ENCODE results near the gene TSPEAR. TPM values are rescaled to one million over a fixed set of nuclear protein-coding genes. Genes with fewer than 3 reads are reported as not detected.

TSPEAR gene
- total RNA-seq, 4 donors from 2014 or later: not detected

DNA sequence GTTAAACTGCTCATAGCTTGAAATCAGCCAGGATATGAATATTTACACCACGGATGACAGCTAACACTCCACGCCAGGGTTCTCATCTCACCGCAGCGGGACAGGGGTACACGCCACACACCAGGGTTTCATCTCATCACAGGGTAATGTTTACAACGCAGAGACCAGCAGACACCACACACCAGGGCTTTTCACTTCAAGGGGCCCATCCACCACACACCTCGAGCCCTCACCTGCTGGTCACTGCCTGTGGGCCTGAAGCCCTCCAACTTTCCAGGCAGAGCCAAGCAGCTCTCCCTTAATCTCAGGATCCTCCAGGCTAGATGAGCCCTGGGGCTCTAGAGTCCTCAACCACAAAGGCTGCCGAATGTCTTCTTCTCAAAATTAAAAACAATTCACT, 15.7 kb downstream of the TSPEAR start:
- Histone ChIP-seq H3K9me3 (peaks cover 10% of the 10 kb centered on the region in 2 donors), H3K27ac (no peak overlapping the region), H3K27me3 (peaks cover 70% of the 10 kb centered on the region), H3K36me3 (no peaks in the 10 kb centered on the region), H3K4me1 (no peaks in the 10 kb centered on the region), H3K4me3 (no peak overlapping the region)
- 90% methylated on average over 8 of the region's 8 CpGs; no CpG with 5 or more reads in 1 of the 2 donors for WGBS, 2 donors (ENCODE audit: low coverage in 1 of 2)
- no peak for DNase-seq
- intact Hi-C loops (cut with DNase I; ENCODE audit: low total_unique reads): no loop called here
- in situ Hi-C loops (cut with MboI; ENCODE audit: low pct_ligation_motif_present in 1 of 4, low pct_unique_long_range_greater_than_20kb in 1 of 4, low sequenced_read_pairs in 3 of 4): loop anchor here in 2 of 4 donors (25.0 kb wide), 1 partner anchor 108 kb away; the partner anchor contains the start of genes KRTAP10-5 (in 2 of the 2) and KRTAP10-6 (in 2 of the 2)
- TF ChIP-seq POLR2A (IDR thresholded peaks at IDR 0.05) (no peak), POLR2AphosphoS5 (IDR thresholded peaks at IDR 0.05) (no peak), EP300 (IDR thresholded peaks at IDR 0.05; ENCODE audit: low read depth) (no peak)
- TF ChIP-seq, protein P1, sequence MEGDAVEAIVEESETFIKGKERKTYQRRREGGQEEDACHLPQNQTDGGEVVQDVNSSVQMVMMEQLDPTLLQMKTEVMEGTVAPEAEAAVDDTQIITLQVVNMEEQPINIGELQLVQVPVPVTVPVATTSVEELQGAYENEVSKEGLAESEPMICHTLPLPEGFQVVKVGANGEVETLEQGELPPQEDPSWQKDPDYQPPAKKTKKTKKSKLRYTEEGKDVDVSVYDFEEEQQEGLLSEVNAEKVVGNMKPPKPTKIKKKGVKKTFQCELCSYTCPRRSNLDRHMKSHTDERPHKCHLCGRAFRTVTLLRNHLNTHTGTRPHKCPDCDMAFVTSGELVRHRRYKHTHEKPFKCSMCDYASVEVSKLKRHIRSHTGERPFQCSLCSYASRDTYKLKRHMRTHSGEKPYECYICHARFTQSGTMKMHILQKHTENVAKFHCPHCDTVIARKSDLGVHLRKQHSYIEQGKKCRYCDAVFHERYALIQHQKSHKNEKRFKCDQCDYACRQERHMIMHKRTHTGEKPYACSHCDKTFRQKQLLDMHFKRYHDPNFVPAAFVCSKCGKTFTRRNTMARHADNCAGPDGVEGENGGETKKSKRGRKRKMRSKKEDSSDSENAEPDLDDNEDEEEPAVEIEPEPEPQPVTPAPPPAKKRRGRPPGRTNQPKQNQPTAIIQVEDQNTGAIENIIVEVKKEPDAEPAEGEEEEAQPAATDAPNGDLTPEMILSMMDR (IDR thresholded peaks at IDR 0.05): no peak

DNA sequence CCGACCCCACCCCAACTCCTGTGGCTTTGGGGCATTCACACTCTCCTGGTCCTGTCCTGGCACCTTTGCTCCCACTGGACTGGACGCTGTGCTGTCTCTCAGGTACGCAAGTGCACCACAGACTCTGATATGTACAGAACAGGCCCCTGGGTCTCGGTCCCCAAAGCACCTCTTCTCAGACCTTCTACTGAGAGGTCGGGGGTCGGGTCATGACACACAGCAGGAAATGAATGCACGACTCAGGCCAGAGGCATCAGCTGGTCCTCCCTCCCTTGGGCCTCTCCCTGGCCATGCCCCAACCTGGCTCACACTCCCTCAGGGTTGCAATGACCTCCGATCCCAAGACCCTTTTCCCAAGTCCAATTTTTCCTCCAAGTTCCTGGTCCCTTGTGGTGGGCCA, 16.2 kb downstream of the TSPEAR start:
- Histone ChIP-seq H3K27me3 (peaks cover 66% of the 10 kb centered on the region), H3K4me1 (no peaks in the 10 kb centered on the region), H3K27ac (no peak overlapping the region), H3K9me3 (peaks cover 10% of the 10 kb centered on the region in 2 donors), H3K36me3 (no peaks in the 10 kb centered on the region), H3K4me3 (no peak overlapping the region)
- 78 to 88% methylated on average over 1 to 8 of the region's 8 CpGs for WGBS, 2 donors (ENCODE audit: low coverage in 1 of 2)
- in situ Hi-C loops (cut with MboI; ENCODE audit: low pct_ligation_motif_present in 1 of 4, low pct_unique_long_range_greater_than_20kb in 1 of 4, low sequenced_read_pairs in 3 of 4): loop anchor here in 2 of 4 donors (25.0 kb wide), 1 partner anchor 108 kb away; the partner anchor contains the start of genes KRTAP10-5 (in 2 of the 2) and KRTAP10-6 (in 2 of the 2)
- no peak for TF ChIP-seq POLR2AphosphoS5 (IDR thresholded peaks at IDR 0.05)
- no peak for TF ChIP-seq EP300 (IDR thresholded peaks at IDR 0.05; ENCODE audit: low read depth)
- no peak for TF ChIP-seq POLR2A (IDR thresholded peaks at IDR 0.05)
- TF ChIP-seq, protein P1 (IDR thresholded peaks at IDR 0.05): no peak
- no peak for DNase-seq
- intact Hi-C loops (cut with DNase I; ENCODE audit: low total_unique reads): no loop called here

DNA sequence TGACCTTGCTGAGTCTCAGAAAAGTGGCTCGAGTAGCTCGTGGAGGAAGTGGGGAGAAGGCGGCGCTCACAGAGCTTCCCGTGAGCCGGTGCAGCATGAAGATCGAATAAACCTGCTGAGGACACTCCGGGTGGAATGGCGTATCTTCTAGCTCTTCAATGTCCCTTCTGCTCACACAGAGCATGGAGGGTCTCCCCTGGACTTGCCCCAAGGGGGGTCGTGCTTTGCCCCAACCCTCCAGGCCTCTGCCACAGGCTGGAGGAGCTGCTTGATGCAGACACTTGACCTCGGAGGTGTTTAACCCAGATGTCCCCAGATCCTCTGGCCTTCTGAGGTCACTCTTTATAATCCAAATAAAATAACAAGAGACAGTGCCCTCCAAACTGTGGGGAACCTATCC, 16.6 kb downstream of the TSPEAR start:
- no peaks in the 10 kb centered on the region for H3K36me3 ChIP-seq
- WGBS, 2 donors (ENCODE audit: low coverage in 1 of 2): 59% methylated on average over 11 of the region's 11 CpGs; no CpG with 5 or more reads in 1 of the 2 donors
- no peak overlapping the region for H3K27ac ChIP-seq
- in situ Hi-C loops (cut with MboI; ENCODE audit: low pct_ligation_motif_present in 1 of 4, low pct_unique_long_range_greater_than_20kb in 1 of 4, low sequenced_read_pairs in 3 of 4): loop anchor here in 2 of 4 donors (25.0 kb wide), 1 partner anchor 107 kb away; the partner anchor contains the start of genes KRTAP10-5 (in 2 of the 2) and KRTAP10-6 (in 2 of the 2)
- TF ChIP-seq POLR2AphosphoS5 (IDR thresholded peaks at IDR 0.05) (no peak), POLR2A (IDR thresholded peaks at IDR 0.05) (no peak), EP300 (IDR thresholded peaks at IDR 0.05; ENCODE audit: low read depth) (no peak)
- TF ChIP-seq, protein P1 (IDR thresholded peaks at IDR 0.05): no peak
- intact Hi-C loops (cut with DNase I; ENCODE audit: low total_unique reads): no loop called here
- no peaks in the 10 kb centered on the region for H3K4me1 ChIP-seq
- H3K27me3 ChIP-seq: peaks cover 65% of the 10 kb centered on the region
- H3K9me3 ChIP-seq: peaks cover 10% of the 10 kb centered on the region in 2 donors
- DNase-seq: no peak
- H3K4me3 ChIP-seq: no peak overlapping the region

DNA sequence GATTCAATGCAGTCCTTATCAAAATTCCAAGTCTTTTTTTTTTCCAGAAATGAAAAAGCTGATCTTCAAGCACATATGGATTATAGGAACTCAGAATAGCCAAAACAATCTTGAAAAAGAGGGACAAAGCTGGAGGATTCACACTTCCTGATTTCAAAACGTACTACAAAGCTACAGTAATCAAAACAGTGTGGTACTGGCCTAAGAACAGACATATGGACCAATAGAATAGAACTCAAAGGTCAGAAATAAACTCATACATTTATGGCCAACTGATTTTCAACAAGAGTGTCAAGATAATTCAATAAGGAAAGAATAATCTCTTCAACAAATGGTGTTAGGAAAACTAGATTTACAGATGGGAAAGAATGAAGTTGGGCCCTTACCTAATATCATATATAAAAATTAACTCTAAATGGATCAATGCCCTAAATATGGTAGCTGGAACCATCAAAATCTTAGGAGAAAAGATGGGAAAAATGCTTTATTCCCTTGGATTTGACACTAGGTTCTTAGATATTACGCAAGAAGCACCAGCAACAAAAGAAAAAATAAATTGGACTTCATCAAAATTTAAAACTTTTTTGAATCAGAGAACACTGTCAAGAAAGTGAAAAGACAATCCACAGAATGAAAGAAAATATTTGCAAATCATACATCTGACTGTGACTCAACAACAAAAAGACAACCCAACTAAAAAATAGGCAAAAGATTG, 18.4 kb downstream of the TSPEAR start:
- Histone ChIP-seq H3K27me3 (peaks cover 55% of the 10 kb centered on the region), H3K4me3 (no peak overlapping the region), H3K36me3 (no peaks in the 10 kb centered on the region), H3K4me1 (no peaks in the 10 kb centered on the region), H3K9me3 (peaks cover 10% of the 10 kb centered on the region in 2 donors), H3K27ac (no peak overlapping the region)
- TF ChIP-seq EP300 (IDR thresholded peaks at IDR 0.05; ENCODE audit: low read depth) (no peak), POLR2AphosphoS5 (IDR thresholded peaks at IDR 0.05) (no peak), POLR2A (IDR thresholded peaks at IDR 0.05) (no peak)
- TF ChIP-seq, protein P1 (IDR thresholded peaks at IDR 0.05): no peak
- intact Hi-C loops (cut with DNase I; ENCODE audit: low total_unique reads) (no loop called here), in situ Hi-C loops (cut with MboI; ENCODE audit: low pct_ligation_motif_present in 1 of 4, low pct_unique_long_range_greater_than_20kb in 1 of 4, low sequenced_read_pairs in 3 of 4) (loop anchor here in 2 of 4 donors (25.0 kb wide), 1 partner anchor 106 kb away; the partner anchor contains the start of genes KRTAP10-5 (in 2 of the 2) and KRTAP10-6 (in 2 of the 2))
- 50 to 60% methylated on average over 2 of the region's 2 CpGs for WGBS, 2 donors (ENCODE audit: low coverage in 1 of 2)
- DNase-seq: no peak
